Activated CD4-positive, alpha-beta T cell treated with anti-CD3 and anti-CD28 coated beads, Interleukin-2, amount 50 U/mL, for 48 hours (primary cell): Measurements from ENCODE around the gene DDA1.
"Not testable (repeated sequence)": the region's sequence is repeated elsewhere in the genome, so short reads cannot be mapped to it uniquely, and the experiment has no call there.

Source experiments
- DNase-seq, 2 experiments: peaks; one replicate each; pipeline ENCODE4 v3.0.0-alpha.2; 2020

DDA1 gene

GRCh38 chr19:17348700-17349099 is 39.3 kb downstream of the DDA1 start:
- DNase-seq, result no peak

GRCh38 chr19:17351815-17352435 is 42.6 kb downstream of the DDA1 start:
- DNase-seq, result no peak

- no peak for DNase-seq
Measured at GRCh38 chr19:17352608-17353280, 43.4 kb downstream of the DDA1 start.

GRCh38 chr19:17353386-17353785 is 44.0 kb downstream of the DDA1 start:
- DNase-seq, result no peak

- DNase-seq, result no peak
Measured at GRCh38 chr19:17357078-17357666, 47.8 kb downstream of the DDA1 start.

- no peak for DNase-seq
Measured at GRCh38 chr19:17357724-17358123, 48.4 kb downstream of the DDA1 start.

- DNase-seq, result no peak
Measured at GRCh38 chr19:17358395-17358794, 49.0 kb downstream of the DDA1 start.

- DNase-seq, result no peak
Measured at GRCh38 chr19:17359905-17360800, 50.8 kb downstream of the DDA1 start.

- DNase-seq, result not testable (repeated sequence)
Measured at GRCh38 chr19:17363852-17364605, 54.7 kb downstream of the DDA1 start.

- no peak for DNase-seq
Measured at GRCh38 chr19:17365361-17365760, 56.0 kb downstream of the DDA1 start.

GRCh38 chr19:17370026-17370587 is 60.7 kb downstream of the DDA1 start:
- DNase-seq, result no peak
